GM19438 (cell line): Measurements from ENCODE around the gene TALDO1.

Source experiments
- ATAC-seq: cut with Tn5 transposase; IDR thresholded peaks from one replicate; pipeline ENCODE4 v1.9.1; 2021; ENCODE audit warnings: low read depth; ENCODE audit not compliant: unreplicated experiment

TALDO1 gene

DNA sequence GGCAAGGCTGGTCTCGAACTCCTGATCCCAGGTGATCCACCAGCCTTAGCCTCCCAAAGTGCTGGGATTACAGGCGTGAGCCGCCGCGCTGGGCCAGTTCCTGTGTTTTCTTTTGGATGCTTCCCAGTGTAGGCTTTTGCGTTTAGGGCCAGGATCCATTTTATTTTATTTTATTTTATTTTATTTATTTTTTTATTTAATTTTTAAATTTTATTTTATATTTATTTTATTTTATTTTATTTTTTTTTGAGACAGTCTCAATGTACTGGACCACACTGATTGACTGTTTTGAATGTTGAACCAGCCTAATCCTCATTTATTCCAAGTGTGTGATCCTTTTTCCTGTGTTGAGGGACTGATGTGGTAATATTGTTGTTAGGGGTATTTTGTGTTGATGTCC, 32.8 kb upstream of the TALDO1 start:
- ATAC-seq: no peak

DNA sequence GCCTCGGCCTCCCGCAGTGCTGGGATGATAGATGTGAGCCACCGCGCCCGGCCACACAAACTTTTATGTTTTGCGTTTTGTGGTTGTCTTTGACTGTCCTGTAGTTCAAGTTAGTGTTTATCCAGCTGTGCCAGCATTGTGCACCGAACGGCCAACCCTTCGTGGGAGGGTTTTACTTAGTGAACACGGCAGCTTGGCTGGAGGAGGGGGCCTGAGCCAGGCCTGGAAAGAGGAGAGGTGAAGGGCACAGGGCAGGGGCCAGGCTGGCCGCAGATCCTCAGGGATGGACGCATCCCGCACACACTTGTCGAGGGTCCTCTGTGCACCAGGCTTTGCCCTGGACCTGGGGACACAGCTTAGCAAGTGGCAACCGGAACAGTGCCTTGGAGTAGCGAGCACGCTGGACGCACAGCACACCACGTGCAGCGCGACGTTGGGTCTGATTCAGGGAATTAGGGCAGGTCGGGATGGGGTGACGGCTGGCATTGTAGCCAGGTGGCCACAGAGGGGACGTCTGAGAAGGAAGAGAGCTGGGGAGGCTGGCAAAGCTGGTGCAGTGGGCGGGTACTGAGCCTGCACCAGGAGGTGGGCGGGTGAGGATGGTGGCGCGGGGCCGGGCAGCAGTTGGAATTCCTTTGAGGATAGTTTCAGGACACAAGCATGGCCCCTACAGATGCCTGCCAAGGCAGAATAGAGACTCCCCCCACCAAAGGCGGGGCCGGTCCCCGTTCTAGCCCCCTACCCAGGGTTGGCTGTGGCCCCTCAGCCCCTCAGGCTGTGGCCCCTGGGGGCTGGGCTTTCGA, 27.8 kb upstream of the TALDO1 start:
- no peak for ATAC-seq

DNA sequence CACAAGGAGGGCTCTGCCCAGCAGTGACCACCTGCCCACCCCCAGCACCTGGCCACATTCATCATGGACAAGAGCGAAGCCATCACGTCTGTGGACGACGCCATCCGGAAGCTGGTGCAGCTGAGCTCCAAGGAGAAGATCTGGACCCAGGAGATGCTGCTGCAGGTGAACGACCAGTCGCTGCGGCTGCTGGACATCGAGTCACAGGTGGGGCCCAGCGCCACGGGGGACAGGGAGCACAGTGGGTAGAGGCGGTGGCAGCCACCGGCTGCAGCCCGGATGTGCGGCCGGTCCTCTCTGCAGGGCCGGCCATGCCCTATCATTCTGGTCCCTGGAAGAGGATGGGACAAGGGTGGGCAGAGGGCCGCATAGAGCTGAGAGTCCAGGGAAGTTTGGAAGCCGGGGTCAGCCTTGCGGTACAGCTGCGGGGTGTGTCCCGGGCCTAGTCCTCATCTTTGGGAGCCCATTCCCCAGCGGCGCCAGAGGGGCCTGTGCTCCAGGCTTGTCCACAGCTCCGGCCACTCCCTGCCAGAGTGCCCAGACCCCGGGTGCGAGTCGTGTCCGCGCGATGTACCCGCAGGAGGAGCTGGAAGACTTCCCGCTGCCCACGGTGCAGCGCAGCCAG, 27.1 kb upstream of the TALDO1 start:
- no peak for ATAC-seq

DNA sequence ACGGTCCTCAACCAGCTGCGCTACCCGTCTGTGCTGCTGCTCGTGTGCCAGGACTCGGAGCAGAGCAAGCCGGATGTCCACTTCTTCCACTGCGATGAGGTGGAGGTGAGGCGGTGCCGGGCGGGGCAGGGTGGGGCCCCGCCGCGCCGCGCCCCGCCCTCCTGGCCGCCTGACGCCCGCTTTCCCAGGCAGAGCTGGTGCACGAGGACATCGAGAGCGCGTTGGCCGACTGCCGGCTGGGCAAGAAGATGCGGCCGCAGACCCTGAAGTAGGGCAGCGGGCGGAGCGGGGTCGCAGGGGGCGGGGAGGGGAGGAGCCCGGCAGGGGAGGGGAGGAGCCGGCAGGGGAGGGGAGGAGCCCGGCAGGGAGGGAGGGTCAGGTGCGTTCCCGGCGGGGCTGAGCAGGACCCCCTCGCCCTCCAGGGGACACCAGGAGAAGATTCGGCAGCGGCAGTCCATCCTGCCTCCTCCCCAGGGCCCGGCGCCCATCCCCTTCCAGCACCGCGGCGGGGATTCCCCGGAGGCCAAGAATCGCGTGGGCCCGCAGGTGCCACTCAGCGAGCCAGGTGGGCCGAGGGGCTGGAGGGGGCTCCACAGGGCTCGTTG, 26.5 kb upstream of the TALDO1 start:
- no peak for ATAC-seq

DNA sequence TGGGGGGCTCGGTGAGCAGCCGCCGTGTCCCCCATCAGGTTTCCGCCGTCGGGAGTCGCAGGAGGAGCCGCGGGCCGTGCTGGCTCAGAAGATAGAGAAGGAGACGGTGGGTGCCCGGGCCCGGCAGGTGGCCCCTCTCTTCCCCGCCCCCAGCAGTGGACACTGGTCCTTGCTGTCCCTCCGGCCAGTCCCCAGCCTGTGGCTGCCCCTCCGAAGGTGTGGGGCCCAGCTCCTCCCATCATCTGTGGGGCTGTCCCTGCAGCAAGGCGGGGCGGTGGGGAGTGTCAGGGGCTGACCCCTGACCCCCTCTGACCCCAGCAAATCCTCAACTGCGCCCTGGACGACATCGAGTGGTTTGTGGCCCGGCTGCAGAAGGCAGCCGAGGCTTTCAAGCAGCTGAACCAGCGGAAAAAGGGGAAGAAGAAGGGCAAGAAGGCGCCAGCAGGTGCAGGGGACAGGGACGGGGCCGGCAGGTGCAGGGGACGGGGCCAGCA, 26.0 kb upstream of the TALDO1 start:
- ATAC-seq: no peak

DNA sequence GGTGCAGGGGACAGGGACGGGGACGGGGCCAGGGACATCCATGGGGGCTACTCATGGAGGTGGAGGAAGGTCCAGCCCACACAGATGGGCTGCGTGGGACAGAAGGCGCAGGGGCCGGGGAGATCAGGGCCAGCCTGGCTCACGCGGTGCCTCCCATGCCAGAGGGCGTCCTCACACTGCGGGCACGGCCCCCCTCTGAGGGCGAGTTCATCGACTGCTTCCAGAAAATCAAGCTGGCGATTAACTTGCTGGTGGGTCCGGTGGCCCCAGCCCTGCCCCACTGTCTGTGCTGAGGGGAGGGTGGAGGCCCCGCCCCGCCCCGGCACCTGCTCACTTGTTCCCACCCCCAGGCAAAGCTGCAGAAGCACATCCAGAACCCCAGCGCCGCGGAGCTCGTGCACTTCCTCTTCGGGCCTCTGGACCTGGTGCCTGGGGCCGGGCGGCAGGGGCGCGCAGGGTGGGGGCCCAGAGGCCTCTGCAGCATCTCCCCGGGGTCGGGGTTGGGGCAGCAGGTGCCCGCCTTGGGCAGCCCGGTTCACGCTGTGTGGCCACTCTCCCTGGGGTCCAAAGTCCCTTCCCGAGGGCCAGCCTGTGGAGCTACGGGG, 25.4 kb upstream of the TALDO1 start:
- ATAC-seq: no peak

DNA sequence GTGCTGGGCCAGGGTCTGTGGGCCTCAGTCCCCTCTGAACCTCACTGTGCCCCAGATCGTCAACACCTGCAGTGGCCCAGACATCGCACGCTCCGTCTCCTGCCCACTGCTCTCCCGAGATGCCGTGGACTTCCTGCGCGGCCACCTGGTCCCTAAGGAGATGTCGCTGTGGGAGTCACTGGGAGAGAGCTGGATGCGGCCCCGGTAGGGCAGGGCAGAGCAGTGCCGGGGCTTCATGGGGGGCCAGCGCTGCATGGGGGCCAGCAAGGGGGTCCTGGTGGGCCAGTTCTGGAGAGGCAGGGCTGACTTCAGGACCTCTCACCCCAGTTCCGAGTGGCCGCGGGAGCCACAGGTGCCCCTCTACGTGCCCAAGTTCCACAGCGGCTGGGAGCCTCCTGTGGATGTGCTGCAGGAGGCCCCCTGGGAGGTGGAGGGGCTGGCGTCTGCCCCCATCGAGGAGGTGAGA, 24.9 kb upstream of the TALDO1 start:
- ATAC-seq: no peak

DNA sequence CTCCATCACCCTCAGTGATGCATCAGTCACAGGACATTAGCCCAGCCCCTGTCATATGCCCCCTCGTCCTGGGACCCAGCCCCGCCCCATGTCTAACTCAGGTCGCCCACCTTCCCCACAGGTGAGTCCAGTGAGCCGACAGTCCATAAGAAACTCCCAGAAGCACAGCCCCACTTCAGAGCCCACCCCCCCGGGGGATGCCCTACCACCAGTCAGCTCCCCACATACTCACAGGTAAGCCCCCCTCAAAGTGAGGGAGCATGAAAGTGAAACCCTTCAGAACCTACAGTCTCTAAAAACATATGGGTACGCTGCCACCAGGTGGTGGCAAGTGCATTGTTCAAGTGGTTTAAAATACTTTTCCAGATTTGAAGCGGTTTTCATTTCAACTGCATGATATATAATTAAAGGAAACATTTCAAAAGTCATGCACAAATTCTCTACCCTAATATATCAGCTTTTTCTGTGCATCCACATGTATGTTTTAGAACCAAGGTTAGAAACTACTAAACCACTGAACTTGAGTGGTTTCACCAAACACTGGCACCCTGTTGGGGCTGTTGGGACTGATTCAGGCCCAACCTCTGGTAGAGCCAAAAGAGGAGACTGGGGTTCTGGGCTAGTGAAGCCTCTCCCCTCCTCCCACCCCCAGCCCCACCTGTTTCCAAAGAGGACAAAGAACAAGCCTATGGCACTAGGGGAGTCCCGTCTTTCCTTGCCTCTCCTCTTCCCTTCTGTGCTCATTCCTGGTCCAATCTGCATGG, 24.0 kb upstream of the TALDO1 start:
- ATAC-seq: no peak

DNA sequence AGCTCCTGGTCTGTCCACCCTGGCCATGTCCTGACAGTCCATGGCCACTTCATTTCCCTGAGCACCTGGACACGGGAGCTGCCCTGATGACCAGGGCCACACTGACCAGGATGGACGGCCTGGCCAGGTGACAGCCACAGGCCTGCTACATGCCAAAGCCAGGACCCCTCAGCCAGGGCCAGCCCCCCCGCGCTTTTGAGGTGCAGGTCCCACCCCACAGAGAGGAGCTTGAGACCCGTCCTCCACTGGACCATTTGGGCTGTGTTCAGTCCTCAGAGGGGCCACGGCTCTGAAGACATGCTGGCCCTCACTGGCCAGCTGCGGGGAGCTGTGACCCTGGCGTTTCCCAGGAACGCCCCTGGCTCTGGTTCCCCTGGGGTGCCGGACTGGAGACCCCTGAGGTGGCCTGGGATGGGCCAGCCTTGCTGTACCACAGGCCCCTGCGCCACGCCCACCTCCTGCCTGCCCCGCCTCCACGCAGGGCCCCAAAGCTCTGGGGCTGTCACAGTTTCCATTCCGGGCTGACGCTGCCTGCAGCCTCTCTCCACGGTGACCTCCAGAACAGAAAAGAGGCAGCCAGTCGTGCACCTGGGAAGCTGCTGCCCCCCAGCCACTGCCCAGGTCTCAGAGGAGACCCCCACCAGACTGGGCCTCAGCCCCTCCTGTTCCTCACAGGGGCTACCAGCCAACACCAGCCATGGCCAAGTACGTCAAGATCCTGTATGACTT, 23.1 kb upstream of the TALDO1 start:
- ATAC-seq: no peak

DNA sequence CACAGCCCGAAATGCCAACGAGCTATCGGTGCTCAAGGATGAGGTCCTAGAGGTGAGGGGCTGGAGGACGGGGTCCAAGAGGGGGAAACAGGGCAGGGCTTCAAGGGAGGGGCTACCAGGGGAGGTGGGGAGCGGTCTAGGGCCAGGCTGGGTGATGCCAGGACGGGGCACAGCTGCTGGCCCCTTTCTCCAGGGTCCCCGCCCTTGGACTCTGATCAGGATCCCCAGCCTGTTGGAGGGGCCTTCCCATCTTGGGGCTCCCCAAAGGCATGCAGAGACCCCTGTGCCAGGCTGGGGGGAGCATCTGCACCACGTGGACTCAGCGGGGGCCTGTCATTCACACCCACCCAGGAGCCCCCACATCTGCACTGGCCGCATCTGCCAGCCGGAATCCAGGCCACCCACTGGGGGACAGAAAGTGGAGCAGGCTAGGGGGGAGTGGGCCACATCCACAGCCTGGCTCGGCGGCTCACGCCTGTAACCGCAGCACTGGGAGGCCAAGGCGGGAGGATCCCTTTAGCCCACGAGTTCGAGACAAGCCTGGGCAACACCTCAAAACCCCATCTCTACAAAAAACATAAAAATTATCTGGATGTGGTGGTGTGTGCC, 22.4 kb upstream of the TALDO1 start:
- ATAC-seq: no peak

DNA sequence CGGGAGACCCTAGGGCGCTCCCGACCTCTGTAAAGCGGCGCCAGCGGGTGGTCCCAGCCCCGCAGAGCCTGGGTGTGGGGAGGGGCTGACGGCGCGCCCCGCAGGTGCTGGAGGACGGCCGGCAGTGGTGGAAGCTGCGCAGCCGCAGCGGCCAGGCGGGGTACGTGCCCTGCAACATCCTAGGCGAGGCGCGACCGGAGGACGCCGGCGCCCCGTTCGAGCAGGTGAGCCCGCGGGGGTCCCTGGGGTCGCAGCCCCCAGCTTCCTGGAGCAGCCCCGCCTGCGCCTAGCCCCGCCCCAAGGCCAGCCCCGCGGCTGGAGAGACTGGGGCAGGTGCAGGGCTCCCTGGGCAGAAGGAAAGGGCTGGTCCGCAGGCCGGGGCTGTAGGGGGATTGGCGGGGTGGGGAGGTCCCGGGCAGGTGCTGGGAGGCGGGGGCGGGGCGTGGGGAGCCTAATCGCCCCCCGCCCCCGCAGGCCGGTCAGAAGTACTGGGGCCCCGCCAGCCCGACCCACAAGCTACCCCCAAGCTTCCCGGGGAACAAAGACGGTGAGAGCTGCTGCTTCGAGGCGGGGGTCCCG, 21.6 kb upstream of the TALDO1 start:
- ATAC-seq: no peak

DNA sequence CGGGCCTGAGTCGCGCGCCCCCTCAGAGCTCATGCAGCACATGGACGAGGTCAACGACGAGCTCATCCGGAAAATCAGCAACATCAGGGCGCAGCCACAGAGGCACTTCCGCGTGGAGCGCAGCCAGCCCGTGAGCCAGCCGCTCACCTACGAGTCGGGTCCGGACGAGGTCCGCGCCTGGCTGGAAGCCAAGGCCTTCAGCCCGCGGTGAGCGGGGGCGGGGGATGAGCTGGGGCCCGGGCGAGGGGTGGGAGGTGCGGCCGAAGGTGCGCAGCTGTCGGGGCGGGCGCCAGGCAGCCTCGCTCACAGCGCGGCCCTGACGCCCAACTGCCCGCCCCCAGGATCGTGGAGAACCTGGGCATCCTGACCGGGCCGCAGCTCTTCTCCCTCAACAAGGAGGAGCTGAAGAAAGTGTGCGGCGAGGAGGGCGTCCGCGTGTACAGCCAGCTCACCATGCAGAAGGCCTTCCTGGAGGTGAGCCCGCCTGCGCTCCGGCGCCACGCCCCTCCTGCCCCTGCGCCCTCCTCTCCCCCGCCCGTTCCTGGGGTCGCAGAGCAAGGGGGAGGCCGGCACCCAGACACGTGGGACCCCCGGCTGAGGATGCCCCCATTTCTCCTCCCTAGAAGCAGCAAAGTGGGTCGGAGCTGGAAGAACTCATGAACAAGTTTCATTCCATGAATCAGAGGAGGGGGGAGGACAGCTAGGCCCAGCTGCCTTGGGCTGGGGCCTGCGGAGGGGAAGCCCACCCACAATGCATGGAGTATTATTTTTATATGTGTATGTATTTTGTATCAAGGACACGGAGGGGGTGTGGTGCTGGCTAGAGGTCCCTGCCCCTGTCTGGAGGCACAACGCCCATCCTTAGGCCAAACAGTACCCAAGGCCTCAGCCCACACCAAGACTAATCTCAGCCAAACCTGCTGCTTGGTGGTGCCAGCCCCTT, 20.7 kb upstream of the TALDO1 start:
- ATAC-seq: no peak

DNA sequence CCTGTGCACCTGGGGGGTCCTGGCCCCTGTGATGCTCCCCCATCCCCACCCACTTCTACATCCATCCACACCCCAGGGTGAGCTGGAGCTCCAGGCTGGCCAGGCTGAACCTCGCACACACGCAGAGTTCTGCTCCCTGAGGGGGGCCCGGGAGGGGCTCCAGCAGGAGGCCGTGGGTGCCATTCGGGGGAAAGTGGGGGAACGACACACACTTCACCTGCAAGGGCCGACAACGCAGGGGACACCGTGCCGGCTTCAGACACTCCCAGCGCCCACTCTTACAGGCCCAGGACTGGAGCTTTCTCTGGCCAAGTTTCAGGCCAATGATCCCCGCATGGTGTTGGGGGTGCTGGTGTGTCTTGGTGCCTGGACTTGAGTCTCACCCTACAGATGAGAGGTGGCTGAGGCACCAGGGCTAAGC, 20.0 kb upstream of the TALDO1 start:
- no peak for ATAC-seq

DNA sequence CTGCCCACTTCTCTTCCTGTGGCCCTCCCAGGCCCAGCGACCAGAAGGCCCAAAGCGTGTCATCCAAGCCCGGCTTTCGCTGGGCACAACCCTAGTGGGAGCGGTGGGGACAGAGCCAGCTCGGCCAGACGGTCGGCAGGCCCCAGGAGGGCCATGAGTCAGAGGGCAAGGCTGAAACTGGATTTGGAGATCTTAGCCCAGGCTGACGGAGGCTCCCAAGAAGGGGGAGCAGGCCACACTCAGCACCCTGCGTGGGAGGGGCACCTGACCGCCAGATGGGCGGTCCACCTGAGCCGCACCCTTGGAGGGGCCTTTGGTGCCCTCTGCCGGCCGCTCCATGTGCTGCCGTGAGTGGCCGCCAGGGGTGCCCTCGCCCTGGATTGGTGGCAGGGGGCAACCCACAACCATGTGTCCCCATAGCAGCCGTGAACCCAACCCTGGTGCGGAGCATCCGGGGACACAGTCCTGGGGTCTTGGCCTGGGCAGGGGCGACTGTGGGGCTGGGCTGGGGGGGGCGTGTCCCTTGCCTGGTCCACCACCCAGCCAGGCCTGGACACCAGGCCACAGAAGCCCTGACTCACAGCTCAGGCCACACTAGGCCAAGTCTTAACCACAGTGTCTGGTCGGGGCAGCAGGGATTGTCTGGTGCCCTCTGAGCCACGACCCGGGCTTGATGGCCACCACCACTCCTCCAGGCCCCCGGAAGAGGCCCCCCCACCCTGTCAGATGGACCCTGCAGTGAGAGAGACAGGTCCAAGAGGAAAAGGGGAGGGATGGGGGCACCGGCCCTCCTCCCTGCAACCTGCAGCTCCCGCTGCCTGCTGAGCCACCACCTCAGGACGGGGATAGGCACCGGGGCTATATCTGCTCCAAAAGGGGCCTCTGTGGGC, 19.2 kb upstream of the TALDO1 start:
- ATAC-seq: no peak

DNA sequence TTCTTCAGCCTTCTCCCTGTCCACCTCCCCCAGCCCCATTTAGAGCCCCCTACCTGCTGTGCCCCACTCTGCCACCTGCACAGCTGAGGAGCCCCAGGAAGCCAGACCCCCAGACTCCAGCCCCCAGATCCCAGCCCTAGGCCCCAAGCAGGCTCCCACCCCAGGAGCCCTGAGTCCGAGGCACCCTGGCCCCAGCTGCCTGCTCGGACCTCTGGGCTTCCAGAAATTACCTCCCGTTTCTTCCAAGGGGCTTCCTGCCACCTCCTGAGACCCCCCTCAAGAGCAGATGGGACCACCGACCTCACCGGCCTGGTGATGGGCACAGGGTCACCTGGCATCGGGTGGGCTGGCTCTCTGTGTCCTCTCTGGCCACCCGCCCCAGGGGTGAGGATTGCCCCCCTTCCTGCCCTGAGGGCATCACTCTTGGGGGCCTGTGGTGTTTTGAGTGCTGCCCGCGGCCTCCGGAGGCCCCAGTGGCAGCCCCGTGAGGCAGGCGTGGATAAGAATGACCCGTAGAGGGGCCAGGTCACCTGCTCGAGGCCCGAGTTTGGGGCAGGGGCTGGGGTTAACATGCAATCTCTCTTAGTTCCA, 18.3 kb upstream of the TALDO1 start:
- no peak for ATAC-seq

DNA sequence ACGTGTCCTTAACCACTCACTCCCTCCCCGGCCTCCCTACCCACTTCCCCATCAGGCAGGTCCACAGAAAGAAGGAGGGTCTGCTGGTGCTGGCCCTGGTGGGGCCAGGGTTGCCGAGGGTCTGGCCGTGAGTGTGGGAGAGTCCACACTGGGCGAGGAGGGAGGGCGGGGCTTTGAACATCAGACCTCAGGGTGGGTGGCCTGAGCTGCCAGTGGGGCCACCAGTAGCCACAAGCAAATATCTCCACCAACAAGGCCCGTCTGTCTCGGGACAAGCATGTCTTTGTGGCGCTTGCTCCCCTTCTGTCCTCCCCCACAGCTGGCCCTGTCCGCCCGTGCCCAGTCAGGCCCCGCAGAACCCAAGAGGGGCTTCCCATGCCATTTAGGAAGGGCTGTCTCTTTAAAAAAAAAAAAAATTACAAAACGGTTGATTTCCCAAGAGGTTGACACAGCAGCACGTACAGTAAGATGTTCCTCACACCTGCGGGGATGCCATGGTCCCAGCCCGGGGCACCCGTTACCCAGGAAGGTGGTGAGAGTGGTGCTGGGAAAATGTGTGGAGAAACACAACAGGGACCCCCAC, 17.7 kb upstream of the TALDO1 start:
- ATAC-seq: no peak
